Nephron (organoid): Measurements from ENCODE around the gene CLMN.

Experiments used
- H3K27ac Mint-ChIP-seq, 3 experiments: 2 replicates each; pipeline ENCODE4 v1.8.0; 2020; ENCODE audit warnings: mixed read lengths in 3 of 3, mild to moderate bottlenecking in 2 of 3, moderate library complexity in 1 of 3
- H3K27me3 Mint-ChIP-seq: 2 replicates; pipeline ENCODE4 v1.8.0; 2021; ENCODE audit warnings: low read depth, mild to moderate bottlenecking, moderate library complexity, mixed read lengths
- H3K36me3 Mint-ChIP-seq: 2 replicates; pipeline ENCODE4 v1.8.0; 2020; ENCODE audit warnings: low read depth, mixed read lengths
- H3K4me1 Mint-ChIP-seq: 2 replicates; pipeline ENCODE4 v1.8.0; 2020; ENCODE audit warnings: mixed read lengths
- H3K4me3 Mint-ChIP-seq, 3 experiments: 2 replicates each; pipeline ENCODE4 v1.8.0; 2020; ENCODE audit warnings: mild to moderate bottlenecking in 3 of 3, mixed read lengths in 3 of 3, moderate library complexity in 2 of 3
- H3K9me3 Mint-ChIP-seq: 2 replicates; pipeline ENCODE4 v1.8.0; 2020; ENCODE audit warnings: mixed read lengths
- TF ChIP-seq, protein P1 (sequence below), 3 experiments: fragments of 200-600 bp; sonication (generic); IDR thresholded peaks; one replicate each; pipeline ENCODE4 v1.5.0; 2021; ENCODE audit warnings: antibody characterized with exemption in 3 of 3; ENCODE audit not compliant: unreplicated experiment in 3 of 3

The CLMN gene

DNA sequence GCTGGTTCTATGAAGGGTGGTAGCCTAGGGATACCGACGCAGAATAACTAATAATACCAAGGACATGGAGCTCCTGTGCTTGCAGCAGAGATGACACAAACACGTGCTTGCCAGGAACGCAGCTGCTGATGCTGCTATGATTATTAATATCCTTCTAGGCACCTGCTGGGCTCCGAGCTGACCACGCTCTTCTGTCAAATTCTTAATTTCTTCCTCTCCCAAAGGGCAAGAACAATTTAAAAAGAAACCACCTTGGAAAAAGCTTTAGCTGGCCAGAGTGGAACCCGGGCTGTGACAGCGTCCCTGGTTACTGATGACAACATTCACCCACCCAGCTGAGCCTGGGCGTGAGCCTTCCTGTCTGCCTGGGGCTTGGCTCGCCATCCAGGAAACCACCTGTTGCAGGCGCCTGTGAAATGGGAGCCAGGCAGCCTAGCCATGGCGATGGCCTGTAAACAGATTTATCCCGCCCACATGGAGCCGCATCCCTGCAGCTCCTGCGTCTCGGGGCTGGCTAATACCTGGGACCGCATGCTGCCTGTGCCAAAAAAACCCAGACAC lies 28.8 kb downstream of the CLMN start:
- peaks cover 7% of the 10 kb centered on the region for H3K36me3 Mint-ChIP-seq
- H3K27me3 Mint-ChIP-seq, result no peaks in the 10 kb centered on the region
- peaks cover 2% of the 10 kb centered on the region for H3K9me3 Mint-ChIP-seq
- TF ChIP-seq, protein P1, sequence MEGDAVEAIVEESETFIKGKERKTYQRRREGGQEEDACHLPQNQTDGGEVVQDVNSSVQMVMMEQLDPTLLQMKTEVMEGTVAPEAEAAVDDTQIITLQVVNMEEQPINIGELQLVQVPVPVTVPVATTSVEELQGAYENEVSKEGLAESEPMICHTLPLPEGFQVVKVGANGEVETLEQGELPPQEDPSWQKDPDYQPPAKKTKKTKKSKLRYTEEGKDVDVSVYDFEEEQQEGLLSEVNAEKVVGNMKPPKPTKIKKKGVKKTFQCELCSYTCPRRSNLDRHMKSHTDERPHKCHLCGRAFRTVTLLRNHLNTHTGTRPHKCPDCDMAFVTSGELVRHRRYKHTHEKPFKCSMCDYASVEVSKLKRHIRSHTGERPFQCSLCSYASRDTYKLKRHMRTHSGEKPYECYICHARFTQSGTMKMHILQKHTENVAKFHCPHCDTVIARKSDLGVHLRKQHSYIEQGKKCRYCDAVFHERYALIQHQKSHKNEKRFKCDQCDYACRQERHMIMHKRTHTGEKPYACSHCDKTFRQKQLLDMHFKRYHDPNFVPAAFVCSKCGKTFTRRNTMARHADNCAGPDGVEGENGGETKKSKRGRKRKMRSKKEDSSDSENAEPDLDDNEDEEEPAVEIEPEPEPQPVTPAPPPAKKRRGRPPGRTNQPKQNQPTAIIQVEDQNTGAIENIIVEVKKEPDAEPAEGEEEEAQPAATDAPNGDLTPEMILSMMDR (IDR thresholded peaks at IDR 0.05; ENCODE audit: unreplicated experiment in 3 of 3), result no peak
- H3K4me3 Mint-ChIP-seq, result no peak overlapping the region
- H3K4me1 Mint-ChIP-seq, result peaks cover 22% of the 10 kb centered on the region
- H3K27ac Mint-ChIP-seq, result peak overlapping the region in 1 of 3 experiments; percentile 50

DNA sequence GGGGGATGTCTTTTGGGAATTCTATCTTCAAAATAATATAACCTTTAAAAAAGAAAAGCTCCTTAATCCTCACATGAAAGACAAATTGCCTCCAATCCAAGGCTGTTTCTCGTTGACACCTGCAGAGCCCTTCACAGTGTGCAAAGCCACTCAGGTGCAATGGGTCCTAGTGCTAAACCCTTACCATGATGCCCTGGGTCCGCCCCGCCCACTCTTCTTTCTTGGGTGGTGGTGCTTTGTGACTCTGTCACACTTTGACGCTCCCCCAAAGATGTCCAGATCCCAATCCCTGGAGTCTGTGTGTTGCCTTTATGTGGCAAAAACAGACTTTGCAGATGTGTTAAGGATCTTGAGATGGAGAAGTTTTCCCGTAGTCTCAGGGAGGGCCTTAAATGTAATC lies 29.7 kb downstream of the CLMN start:
- Mint-ChIP-seq H3K4me3 (no peak overlapping the region), H3K9me3 (peaks cover 2% of the 10 kb centered on the region), H3K27me3 (no peaks in the 10 kb centered on the region), H3K36me3 (peaks cover 1% of the 10 kb centered on the region), H3K27ac (no peak overlapping the region), H3K4me1 (peaks cover 17% of the 10 kb centered on the region)
- TF ChIP-seq, protein P1 (IDR thresholded peaks at IDR 0.05; ENCODE audit: unreplicated experiment in 3 of 3), result no peak

DNA sequence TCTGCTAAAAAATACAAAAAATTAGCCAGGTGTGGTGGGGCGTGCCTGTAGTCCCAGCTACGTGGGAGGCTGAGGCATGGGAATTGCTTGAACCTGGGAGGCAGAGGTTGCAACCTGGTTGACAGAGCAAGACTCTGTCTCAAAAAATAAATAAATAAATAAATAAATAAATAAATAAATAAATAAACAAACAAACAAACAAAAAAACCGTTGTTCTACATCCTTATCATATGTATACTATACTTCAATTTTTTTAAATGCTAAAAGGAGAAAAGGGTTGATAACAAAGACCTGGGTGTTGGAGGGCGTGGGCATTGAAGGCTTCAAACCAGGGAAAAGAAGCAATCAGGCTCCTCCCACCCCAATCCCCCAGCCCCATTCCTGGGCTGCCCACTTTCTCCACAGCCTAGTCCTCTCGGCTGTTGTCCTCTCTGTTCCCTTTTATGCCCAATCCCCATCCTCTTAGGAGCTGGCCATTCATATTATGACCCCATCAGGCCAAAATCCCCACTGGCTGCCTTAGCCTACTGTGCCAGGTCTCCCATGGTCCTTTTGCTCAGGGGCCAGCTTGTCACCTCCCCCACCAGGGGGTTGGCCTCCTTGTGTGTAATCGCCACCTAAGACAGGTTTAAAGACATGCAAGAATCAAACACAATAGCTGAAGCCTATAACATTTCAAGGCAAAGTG lies 30.2 kb downstream of the CLMN start:
- Mint-ChIP-seq H3K9me3 (peaks cover 2% of the 10 kb centered on the region), H3K4me1 (peaks cover 16% of the 10 kb centered on the region), H3K27me3 (no peaks in the 10 kb centered on the region), H3K4me3 (no peak overlapping the region), H3K36me3 (peaks cover 3% of the 10 kb centered on the region), H3K27ac (no peak overlapping the region)
- TF ChIP-seq, protein P1 (IDR thresholded peaks at IDR 0.05; ENCODE audit: unreplicated experiment in 3 of 3), result no peak

DNA sequence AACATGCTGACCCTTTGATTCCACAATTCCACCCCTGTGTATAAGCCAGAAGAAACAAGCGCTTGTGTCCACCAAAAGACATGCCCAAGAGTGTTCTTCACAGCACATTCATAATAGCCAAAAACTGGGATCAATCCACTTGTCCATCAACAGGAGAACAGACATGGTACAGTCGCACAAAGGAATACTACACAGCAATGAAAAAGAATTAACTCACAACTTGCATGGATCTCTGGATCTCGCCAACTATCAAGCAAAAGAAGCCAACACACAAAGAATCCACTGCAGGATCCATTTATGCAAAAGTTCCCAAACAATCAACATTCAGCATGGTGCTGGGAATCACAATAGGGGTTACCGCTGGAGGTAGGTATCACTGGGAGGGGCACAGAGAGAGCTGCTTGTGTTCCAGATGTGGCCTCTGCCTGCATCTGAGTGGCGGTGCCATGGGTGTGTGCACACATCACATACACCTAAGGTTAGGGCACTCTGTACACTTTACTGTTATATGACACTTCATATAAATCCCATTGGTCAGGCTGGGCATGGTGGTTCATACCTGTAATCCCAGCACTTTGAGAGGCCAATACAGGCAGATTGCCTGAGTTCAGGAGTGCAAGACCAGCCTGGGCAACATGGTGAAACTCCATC lies 30.9 kb downstream of the CLMN start:
- TF ChIP-seq, protein P1 (IDR thresholded peaks at IDR 0.05; ENCODE audit: unreplicated experiment in 3 of 3), result no peak
- H3K4me1 Mint-ChIP-seq, result peaks cover 16% of the 10 kb centered on the region
- peaks cover 3% of the 10 kb centered on the region for H3K36me3 Mint-ChIP-seq
- peaks cover 2% of the 10 kb centered on the region for H3K9me3 Mint-ChIP-seq
- H3K4me3 Mint-ChIP-seq, result no peak overlapping the region
- H3K27ac Mint-ChIP-seq, result no peak overlapping the region
- H3K27me3 Mint-ChIP-seq, result no peaks in the 10 kb centered on the region

DNA sequence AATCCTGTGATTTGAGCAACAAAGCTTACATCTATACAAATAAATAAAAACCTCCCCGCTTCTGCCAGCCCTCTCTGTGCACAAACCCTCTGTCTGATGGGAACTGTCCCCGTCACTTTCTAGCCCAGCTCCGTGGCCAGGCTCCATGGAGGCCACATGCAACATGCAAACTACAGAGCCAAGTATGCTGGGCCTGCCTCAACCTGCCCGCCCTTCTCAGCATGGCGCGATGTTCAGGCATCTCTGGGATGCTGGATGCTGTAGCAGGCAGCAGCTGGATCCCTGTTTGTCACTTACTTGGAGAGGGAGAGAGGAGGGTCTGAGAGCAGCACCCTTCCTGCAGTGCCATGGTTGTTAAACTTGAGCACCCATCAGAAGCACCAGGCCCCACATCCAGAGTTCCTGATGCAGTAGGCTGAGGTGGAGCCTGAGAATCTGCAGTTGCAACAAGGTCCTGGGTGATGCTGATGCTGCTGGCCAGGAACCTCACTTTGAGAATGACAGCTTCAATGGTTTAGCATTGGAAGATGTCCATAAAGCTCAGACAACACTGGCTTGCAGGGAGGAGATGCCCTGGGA lies 32.4 kb downstream of the CLMN start:
- Mint-ChIP-seq H3K27ac (no peak overlapping the region), H3K36me3 (peaks cover 3% of the 10 kb centered on the region), H3K9me3 (peaks cover 2% of the 10 kb centered on the region), H3K27me3 (no peaks in the 10 kb centered on the region), H3K4me3 (no peak overlapping the region), H3K4me1 (peaks cover 17% of the 10 kb centered on the region)
- TF ChIP-seq, protein P1 (IDR thresholded peaks at IDR 0.05; ENCODE audit: unreplicated experiment in 3 of 3), result no peak
